Glutamatergic neuron (in vitro differentiated cells): ENCODE data around the gene AUTS2. TPM values are rescaled to one million over a fixed set of nuclear protein-coding genes. Genes with fewer than 3 reads are reported as not detected.

Source experiments
- DNase-seq: peaks from one replicate; pipeline ENCODE4 v3.0.0; 2022
- H3K27ac Mint-ChIP-seq: one replicate; pipeline ENCODE4 v1.8.0; 2020; ENCODE audit warnings: mild to moderate bottlenecking, mixed read lengths, inconsistent platforms; ENCODE audit not compliant: unreplicated experiment
- H3K27me3 Mint-ChIP-seq: one replicate; pipeline ENCODE4 v1.8.0; 2020; ENCODE audit warnings: mild to moderate bottlenecking, moderate library complexity, mixed read lengths, inconsistent platforms; ENCODE audit not compliant: unreplicated experiment
- H3K36me3 Mint-ChIP-seq: one replicate; pipeline ENCODE4 v1.8.0; 2020; ENCODE audit warnings: mild to moderate bottlenecking, mixed read lengths, inconsistent platforms; ENCODE audit not compliant: unreplicated experiment
- H3K4me1 Mint-ChIP-seq: one replicate; pipeline ENCODE4 v1.8.0; 2020; ENCODE audit warnings: mild to moderate bottlenecking, low read depth, mixed read lengths, inconsistent platforms; ENCODE audit not compliant: unreplicated experiment
- H3K4me3 Mint-ChIP-seq: one replicate; pipeline ENCODE4 v1.8.0; 2020; ENCODE audit warnings: mild to moderate bottlenecking, mixed read lengths, inconsistent platforms; ENCODE audit not compliant: unreplicated experiment
- H3K9me3 Mint-ChIP-seq: one replicate; pipeline ENCODE4 v1.8.0; 2020; ENCODE audit warnings: mild to moderate bottlenecking, moderate library complexity, mixed read lengths, inconsistent platforms; ENCODE audit not compliant: unreplicated experiment
- total RNA-seq: library from RNA; stranded (reverse); fragmentation: NEBNext Ultra II Directional; extraction: Animal tissue kit (Norgen Biotek cat#: 25700); gene quantifications from one replicate; pipeline ENCODE4 v1.2.1, GENCODE V29; 2021; ENCODE audit not compliant: unreplicated experiment
- TF ChIP-seq, protein P1 (sequence below): fragments of 200-600 bp; sonication (generic); IDR thresholded peaks from one replicate; pipeline ENCODE4 v1.5.0; 2021; ENCODE audit not compliant: partially characterized antibody, unreplicated experiment

The AUTS2 gene
- total RNA-seq, 1 donor from 2014 or later = 300 TPM

DNA sequence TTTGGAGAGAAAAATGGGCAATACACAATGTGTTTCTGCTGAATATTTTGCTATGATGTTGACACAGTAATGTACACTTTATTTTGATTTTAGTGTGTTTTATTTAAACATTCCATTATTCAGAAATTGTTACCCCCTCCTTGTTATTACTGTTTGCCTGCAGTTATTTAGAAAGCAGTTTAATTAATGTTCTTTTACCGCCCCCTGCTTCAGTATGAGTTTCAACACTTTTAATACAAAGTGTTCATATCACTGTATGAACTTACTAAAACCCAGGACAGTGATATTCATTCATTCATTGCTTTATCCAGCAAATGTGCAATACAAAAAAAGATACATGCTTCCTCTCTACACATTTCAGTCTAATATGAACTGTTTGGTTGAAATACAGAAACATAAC lies 159.3 kb downstream of the AUTS2 start:
- no peaks in the 10 kb centered on the region for H3K36me3 Mint-ChIP-seq
- H3K4me3 Mint-ChIP-seq = no peak overlapping the region
- no peak overlapping the region for H3K27ac Mint-ChIP-seq
- DNase-seq = no peak
- H3K27me3 Mint-ChIP-seq = no peaks in the 10 kb centered on the region
- H3K9me3 Mint-ChIP-seq = peaks cover 3% of the 10 kb centered on the region
- peaks cover 44% of the 10 kb centered on the region for H3K4me1 Mint-ChIP-seq
- TF ChIP-seq, protein P1, sequence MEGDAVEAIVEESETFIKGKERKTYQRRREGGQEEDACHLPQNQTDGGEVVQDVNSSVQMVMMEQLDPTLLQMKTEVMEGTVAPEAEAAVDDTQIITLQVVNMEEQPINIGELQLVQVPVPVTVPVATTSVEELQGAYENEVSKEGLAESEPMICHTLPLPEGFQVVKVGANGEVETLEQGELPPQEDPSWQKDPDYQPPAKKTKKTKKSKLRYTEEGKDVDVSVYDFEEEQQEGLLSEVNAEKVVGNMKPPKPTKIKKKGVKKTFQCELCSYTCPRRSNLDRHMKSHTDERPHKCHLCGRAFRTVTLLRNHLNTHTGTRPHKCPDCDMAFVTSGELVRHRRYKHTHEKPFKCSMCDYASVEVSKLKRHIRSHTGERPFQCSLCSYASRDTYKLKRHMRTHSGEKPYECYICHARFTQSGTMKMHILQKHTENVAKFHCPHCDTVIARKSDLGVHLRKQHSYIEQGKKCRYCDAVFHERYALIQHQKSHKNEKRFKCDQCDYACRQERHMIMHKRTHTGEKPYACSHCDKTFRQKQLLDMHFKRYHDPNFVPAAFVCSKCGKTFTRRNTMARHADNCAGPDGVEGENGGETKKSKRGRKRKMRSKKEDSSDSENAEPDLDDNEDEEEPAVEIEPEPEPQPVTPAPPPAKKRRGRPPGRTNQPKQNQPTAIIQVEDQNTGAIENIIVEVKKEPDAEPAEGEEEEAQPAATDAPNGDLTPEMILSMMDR = no peak

- no peak for DNase-seq
- no peak overlapping the region for H3K27ac Mint-ChIP-seq
- H3K27me3 Mint-ChIP-seq = no peaks in the 10 kb centered on the region
- no peaks in the 10 kb centered on the region for H3K36me3 Mint-ChIP-seq
- H3K4me1 Mint-ChIP-seq = peaks cover 42% of the 10 kb centered on the region
- peaks cover 3% of the 10 kb centered on the region for H3K9me3 Mint-ChIP-seq
- TF ChIP-seq, protein P1 = no peak
- H3K4me3 Mint-ChIP-seq = no peak overlapping the region
Observed at GRCh38 chr7:69757981-69758430, 159.7 kb downstream of the AUTS2 start.

DNA sequence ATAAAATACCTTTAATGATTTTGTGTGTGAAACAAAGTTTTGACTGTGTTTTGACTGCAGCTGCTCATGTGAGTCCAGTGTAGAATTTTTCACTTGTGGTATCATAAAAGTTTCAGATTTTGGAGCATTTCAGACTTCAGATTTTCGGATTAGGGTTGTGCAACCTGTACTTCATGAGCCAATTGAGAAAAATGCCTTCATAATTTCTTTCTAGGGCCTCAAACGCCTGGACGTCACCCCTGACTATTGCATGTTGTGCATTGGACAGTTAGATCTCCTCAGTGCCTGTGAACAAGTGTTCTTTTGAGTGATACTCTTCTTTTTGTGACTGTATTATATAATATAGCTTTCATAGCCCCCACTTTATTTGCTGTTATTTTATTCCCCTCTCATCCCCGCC lies 161.1 kb downstream of the AUTS2 start:
- H3K27me3 Mint-ChIP-seq = no peaks in the 10 kb centered on the region
- H3K4me1 Mint-ChIP-seq = peaks cover 44% of the 10 kb centered on the region
- peaks cover 4% of the 10 kb centered on the region for H3K9me3 Mint-ChIP-seq
- H3K4me3 Mint-ChIP-seq = no peak overlapping the region
- no peak for DNase-seq
- no peak overlapping the region for H3K27ac Mint-ChIP-seq
- H3K36me3 Mint-ChIP-seq = no peaks in the 10 kb centered on the region
- TF ChIP-seq, protein P1 = no peak

- TF ChIP-seq, protein P1 = no peak
- no peaks in the 10 kb centered on the region for H3K36me3 Mint-ChIP-seq
- peaks cover 35% of the 10 kb centered on the region for H3K4me1 Mint-ChIP-seq
- H3K9me3 Mint-ChIP-seq = peaks cover 4% of the 10 kb centered on the region
- no peak overlapping the region for H3K27ac Mint-ChIP-seq
- H3K4me3 Mint-ChIP-seq = no peak overlapping the region
- DNase-seq = no peak
- no peaks in the 10 kb centered on the region for H3K27me3 Mint-ChIP-seq
Observed at GRCh38 chr7:69761290-69761922, 163.1 kb downstream of the AUTS2 start.

GRCh38 chr7:69762821-69763352 lies 164.6 kb downstream of the AUTS2 start:
- TF ChIP-seq, protein P1 = no peak
- Mint-ChIP-seq H3K4me3 (no peak overlapping the region), H3K27me3 (no peaks in the 10 kb centered on the region), H3K27ac (no peak overlapping the region), H3K4me1 (peaks cover 25% of the 10 kb centered on the region), H3K9me3 (peaks cover 4% of the 10 kb centered on the region), H3K36me3 (no peaks in the 10 kb centered on the region)
- no peak for DNase-seq
